Non-pigmented ciliary epithelial cell (primary cell): ENCODE results near the gene PUS7L.
A peak's percentile ranks its signal among the peaks of the same experiment; 100 is the strongest.
"Not testable (repeated sequence)": the region's sequence is repeated elsewhere in the genome, so short reads cannot be mapped to it uniquely, and the experiment has no call there.

Experiments used
- DNase-seq: peaks from one replicate; pipeline ENCODE4 v3.0.0-alpha.2; 2010; ENCODE audit warnings: low read depth

Gene PUS7L, protein sequence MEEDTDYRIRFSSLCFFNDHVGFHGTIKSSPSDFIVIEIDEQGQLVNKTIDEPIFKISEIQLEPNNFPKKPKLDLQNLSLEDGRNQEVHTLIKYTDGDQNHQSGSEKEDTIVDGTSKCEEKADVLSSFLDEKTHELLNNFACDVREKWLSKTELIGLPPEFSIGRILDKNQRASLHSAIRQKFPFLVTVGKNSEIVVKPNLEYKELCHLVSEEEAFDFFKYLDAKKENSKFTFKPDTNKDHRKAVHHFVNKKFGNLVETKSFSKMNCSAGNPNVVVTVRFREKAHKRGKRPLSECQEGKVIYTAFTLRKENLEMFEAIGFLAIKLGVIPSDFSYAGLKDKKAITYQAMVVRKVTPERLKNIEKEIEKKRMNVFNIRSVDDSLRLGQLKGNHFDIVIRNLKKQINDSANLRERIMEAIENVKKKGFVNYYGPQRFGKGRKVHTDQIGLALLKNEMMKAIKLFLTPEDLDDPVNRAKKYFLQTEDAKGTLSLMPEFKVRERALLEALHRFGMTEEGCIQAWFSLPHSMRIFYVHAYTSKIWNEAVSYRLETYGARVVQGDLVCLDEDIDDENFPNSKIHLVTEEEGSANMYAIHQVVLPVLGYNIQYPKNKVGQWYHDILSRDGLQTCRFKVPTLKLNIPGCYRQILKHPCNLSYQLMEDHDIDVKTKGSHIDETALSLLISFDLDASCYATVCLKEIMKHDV

DNA sequence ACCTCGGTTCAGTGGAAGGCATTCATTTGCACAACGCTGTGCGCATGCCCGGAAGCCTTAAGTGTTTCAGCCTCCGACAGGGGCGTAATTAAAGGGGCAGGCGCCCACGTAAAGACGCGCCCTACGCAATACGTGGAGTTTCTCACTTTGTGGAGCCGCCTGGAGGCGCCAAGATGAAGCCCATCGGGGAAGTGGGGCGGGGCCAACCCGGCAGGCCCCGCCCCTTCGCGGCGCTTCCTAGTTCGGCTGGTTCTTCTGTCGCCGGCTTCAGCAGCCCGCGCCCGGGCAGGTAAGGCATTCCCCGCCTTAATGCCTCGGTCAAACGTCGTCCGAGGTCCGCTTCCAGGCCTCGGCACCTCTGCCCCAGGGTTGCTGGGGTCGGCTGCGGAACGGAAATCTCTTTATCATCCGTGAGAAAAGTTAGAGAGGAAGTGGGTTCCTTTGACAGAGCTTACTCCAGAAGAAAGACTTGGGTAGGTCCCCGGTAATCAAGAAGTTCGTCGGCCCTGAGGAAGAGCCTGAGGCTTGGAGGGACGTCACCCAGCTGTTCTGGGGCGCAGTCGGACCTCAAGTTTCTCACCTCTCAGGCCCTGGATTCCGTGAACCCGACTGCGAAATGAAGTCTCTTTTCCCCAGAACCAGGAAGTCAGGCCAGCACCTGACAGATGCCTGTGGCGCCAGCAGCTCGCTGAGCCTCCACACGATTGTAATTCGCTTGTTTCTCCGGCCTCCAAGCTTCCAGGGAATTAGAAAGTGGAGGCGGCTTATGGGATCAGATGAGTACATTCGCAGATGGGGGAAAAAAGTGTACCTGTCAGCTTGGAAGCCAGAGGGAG, at the start of gene PUS7L, which contains the start of gene IRAK4:
TSS of gene PUS7L (minus strand) at position 63 of the 836 bp plus-strand sequence. CDS start 3,545 bp downstream, outside the sequence.
TSS of gene IRAK4 (plus strand) at position 224 of the 836 bp plus-strand sequence. CDS start 9,161 bp downstream, outside the sequence.
- peak; percentile 88 for DNase-seq

DNA sequence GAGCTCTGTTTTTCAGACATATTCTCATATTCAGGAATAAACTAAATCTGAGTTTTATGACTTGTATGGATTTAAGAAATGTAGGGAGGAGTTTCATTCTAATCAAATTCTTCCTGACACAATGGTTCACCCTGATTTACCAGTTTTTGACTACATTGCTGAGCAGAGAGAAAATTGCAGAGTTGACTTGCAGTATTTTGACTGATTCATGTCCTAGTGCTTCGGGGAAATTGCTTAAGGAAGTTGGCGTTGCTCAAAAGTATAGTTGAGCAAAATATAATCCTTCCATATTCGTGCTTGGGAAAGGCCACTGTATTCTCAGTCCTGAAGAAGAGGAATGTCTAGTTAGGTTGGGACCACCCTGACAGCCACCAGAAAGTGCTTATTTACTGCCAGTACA, 48.8 kb upstream of the PUS7L start:
- DNase-seq: no peak

- no peak for DNase-seq
Observed at GRCh38 chr12:43806737-43807072, 48.1 kb upstream of the PUS7L start.

GRCh38 chr12:43805860-43806736, 47.5 kb upstream of the PUS7L start, which contains the start of gene TWF1:
TWF1 (minus strand) TSS chr12:43806317; CDS start chr12:43806245, 72 bp downstream.
- DNase-seq: no peak

DNA sequence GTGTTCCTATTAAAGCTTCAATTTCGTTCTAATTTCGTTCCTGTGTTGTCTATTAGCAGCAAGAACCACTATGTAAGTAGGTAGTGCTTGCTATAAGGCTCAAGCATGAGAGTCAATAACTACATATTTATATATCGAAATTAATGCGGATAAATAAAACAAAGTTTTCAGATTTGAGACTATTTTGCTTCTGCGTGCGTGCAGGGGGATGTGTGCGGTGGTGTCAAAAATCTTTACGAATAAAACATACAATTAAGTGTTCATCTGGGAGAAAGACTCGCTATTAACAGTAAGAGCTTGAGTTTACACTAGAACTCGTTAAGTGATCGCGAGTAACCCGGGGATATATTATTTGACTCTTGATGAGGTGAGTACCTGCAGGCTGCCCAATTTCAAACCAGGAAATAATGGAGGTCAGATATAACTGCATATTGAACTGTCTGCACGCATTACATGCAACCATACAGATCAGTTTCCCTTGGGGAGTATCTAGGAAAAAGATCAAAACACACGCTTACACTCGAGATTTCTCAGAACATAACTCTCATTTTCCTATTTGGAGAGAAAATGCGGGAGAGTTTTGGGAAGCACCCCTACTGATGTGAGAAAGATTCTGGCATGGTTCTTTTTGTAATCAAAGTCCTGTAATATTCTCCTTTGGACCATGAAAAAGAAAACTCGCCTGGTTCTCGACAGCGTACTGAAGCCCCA, 46.7 kb upstream of the PUS7L start:
- no peak for DNase-seq

DNA sequence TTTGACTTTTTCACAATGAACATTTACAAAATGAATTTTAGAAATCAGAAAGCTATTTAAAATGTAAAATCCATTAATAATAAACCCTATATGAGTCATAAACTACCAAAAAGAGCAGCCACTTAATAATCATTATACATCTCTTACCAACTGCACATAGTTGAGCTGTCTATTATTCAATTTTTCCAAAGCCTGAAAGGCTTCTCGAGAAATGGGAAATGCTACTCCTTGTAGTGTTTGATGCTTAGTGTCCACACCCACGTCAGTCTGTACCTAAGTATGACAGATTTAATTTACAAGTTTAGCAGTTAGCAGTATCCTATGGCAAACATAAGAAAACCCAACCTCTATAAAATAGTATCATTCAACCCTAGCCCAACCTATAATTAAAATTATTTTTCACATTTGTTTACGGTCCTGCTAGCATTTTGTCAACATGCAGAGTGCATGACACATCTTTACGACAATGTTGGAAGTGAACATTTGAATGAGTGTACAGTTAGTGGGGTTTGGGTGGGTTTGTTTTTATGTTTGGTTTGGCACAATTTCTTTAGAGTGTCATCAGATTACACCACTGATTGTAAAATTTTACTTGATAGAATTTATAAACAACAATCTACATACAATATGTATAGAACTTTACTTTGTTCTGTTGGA, 39.1 kb upstream of the PUS7L start:
- no peak for DNase-seq

GRCh38 chr12:43795716-43796280, 37.2 kb upstream of the PUS7L start:
- DNase-seq: no peak

GRCh38 chr12:43789941-43790340, 31.4 kb upstream of the PUS7L start:
- DNase-seq: no peak

GRCh38 chr12:43786899-43787693, 28.5 kb upstream of the PUS7L start:
- DNase-seq: no peak

- DNase-seq: no peak
Observed at GRCh38 chr12:43776498-43776897, 17.9 kb upstream of the PUS7L start.

DNA sequence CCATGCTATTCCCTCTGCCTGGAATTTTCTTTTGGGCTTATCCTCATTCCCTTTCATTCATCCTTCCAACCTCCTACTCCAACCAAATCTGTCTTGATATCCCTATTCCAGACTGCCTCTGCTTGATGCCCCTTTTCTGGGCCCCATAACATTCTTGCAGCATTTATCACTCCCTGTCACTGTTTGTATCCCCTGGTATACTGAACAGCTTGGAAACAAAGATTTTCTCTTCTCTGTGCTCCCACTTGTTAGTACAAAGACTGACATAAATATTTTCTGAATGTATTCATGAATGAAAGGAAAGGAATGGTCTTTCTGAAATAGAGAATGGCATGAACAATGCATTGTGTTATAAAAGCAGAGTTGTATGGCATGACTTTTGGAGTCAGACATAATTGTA, 7.7 kb upstream of the PUS7L start:
- DNase-seq: no peak

- DNase-seq: no peak
Observed at GRCh38 chr12:43764528-43764927, 5.9 kb upstream of the PUS7L start.

GRCh38 chr12:43763769-43764168, 5.2 kb upstream of the PUS7L start:
- DNase-seq: no peak

- DNase-seq: no peak
Observed at GRCh38 chr12:43762596-43762995, 4.0 kb upstream of the PUS7L start.

DNA sequence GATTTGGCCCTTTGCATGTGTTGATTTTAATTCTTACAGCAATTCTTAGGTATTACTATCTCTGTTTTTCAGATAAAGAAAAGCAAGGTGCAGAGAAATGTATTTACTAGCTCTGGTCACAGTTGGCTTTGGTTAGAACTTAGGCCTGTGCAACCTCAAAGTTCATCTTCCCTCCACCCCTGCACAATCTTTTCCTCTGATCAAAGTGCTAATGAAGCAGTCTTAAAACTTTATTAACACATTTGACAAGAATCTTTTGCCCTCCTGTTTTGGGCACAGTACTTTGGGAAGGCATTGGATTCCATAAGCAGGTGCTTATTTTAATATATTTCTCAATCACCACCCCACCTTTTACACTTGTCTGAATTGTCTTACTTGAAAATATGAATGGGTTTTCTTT, 2.9 kb upstream of the PUS7L start:
- no peak for DNase-seq

- no peak for DNase-seq
Observed at GRCh38 chr12:43760396-43760795, 1.8 kb upstream of the PUS7L start.

DNA sequence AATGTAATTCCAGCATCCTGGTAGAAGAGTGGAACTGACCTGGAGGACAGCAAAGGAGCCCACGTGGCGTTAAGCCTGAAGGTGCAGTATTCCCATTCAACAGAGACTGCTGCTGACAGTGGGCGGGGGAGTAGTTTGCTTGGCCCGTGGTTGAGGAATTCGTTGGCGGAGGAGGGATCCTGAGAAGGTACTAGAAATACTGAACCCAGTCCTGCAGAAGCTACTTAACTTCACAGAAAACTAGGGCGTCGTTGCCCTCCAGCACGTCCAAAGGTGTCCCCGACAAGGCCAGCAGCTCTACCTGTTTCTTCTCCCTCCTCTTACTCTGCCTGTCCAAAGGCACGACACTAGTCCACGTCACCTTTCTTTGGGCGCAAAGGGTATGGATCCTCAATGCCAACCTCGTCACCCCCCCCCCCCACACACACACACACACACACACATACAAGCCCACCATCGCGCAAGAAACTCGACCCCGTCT, 303 bp downstream of the PUS7L start:
- no peak for DNase-seq

GRCh38 chr12:43754015-43754414, 4.6 kb downstream of the PUS7L start:
- no peak for DNase-seq

GRCh38 chr12:43751360-43751759, 7.2 kb downstream of the PUS7L start:
- DNase-seq: not testable (repeated sequence)
